ENCODE results near the gene KCNMB2.
"Not testable (repeated sequence)": the region's sequence is repeated elsewhere in the genome, so short reads cannot be mapped to it uniquely, and the experiment has no call there.

KCNMB2 gene

DNA sequence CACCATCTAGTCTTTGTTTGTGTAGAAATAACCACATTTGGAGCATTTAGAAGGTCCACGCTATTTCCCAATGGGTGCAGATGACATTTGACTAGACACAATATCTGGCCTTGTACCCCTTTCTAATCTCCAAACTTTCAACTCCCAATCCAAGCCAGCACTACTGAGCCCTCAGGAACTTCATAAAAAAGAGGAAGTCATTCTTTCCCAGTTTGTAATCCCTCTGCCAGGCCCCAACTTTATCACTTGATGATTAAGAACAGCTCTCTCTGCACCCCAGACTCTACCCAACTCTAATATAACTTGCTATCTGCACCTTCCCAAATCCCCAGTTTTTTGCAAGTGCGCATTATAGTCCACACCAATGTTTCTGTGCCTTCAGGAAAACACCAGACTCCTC lies 170.2 kb downstream of the KCNMB2 start:
- no peak for DNase-seq

- no peak for DNase-seq
These were observed 171.2 kb downstream of the KCNMB2 start for GRCh38 chr3:178707311-178708031.

DNA sequence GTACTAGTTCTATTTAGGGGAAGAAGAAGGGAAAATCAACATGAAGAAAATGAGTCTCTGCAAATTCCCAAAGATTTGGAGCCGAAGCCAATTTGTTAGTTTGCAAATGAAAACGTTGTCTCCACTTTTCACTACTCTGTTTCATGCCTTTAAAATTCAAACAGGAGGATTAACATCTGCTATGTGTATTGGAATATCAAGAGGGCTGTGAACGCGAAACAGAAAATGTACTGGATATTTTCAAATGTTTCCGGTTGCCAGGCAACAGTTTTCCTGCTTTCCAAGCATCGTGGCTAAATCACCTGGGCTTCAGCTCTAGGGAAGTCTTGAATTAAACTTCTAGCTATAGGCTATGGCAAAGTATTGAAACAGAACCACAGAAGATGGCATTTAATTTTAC lies 172.8 kb downstream of the KCNMB2 start:
- no peak for DNase-seq

DNA sequence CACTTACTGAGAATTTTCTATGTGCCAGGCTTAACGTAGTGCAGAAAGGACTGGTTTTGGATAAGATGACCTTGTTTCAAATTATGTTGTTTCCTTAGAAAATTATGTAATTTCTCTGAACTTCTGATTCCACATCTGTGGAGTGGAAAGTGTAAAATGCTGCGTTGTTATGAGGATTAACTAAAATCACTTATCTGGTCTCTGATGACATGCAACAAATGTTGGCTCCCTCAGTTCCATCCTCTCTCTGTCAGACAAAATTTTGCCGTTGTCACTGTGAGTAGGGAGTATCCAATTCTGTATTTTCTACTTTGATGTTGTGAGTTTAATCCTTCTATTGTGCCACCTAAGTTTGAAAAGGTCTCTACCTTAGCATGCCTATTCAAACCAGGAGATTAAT lies 175.5 kb downstream of the KCNMB2 start:
- DNase-seq, result no peak

GRCh38 chr3:178712247-178712646 lies 176.0 kb downstream of the KCNMB2 start:
- no peak for DNase-seq

- DNase-seq, result no peak
These were observed 178.9 kb downstream of the KCNMB2 start for GRCh38 chr3:178714925-178715832.

DNA sequence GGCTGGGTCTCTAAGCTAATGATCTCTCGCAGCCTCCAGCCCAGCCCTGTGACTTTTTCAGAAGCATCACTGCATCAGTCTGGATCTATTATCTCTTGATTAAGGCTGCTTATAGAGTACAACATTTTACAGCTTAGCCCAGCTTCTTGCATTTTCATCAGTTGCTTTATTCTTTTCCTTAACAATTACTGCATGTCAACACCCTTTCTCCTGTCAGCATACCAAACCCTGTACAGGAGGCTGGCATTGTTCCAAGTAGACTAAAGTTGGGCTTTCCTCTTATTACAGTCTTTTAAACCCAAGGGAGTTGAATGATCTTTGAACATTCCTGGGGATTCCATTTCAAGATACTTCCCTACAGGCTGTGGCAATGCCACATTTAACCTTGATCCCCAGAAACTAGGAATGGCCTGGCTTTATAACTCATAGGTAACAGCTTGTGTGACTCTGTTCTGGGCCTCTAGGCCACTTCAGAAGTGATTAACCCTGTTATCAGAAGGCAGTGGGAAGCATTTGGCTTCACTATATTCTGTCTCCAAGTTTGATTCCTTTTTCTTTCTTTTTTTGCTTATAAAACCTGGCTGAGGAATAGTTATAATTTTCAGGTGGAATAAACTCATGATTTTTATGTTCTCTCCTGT lies 182.9 kb downstream of the KCNMB2 start:
- DNase-seq, result no peak

DNA sequence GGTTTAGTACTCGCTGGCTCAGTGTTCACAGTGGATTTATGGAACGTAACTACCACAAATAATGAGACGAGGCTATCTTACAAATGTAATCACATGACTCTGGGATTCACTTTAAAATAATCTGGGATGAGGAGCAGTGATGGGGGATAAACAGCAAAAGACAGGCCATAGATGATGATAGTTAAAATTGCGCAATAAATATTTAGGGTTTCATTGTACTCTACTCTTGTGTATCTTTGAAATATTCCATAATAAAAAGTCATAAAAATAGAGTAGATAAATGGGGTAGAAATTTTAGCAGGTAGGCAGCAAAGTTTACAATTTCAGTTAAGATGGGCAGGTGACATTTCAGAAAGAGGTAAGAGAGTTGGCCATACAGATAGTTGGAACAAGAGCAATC lies 196.6 kb downstream of the KCNMB2 start:
- DNase-seq, result no peak

GRCh38 chr3:178735032-178735674 lies 198.9 kb downstream of the KCNMB2 start:
- DNase-seq, result no peak

GRCh38 chr3:178736300-178736699 lies 200.1 kb downstream of the KCNMB2 start:
- DNase-seq, result no peak

- no peak for DNase-seq
These were observed 203.5 kb downstream of the KCNMB2 start for GRCh38 chr3:178739720-178740119.

DNA sequence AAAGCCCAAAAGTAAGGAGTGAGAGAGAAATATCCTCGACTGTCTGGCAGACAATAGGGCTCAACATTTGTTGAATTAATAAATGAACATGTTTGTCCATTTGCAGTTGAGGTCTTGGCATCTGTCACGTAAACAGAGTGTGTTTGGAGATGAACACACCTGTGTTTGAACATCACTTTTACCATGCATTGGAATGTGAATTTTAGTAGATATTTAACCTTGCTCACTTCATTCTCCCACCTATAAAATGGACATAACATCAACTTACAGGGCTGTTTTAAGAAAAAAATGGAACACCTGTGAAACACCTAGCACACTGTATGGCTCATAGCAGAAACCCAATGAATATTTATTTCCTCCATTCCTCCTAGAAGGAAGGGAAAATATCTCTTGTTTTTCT lies 204.8 kb downstream of the KCNMB2 start:
- no peak for DNase-seq

DNA sequence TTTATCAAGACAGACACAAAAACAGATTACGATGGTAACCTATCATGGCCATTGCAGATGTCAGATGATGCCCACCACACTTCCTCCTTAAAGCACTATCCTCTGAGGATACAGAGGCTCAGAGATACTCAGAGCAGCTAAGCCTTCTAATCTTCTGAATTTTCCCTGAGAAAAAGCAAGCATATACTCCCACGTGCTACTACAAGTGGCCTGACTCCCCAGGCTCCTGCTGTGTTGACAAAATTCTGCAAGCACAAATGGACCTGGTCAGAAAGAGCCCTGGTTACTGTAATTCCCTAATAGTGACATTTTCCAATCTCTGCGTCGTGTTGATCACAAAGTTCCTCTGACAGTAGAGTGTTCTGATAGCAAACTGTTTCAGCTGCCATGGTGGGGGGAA lies 207.1 kb downstream of the KCNMB2 start:
- DNase-seq, result no peak

DNA sequence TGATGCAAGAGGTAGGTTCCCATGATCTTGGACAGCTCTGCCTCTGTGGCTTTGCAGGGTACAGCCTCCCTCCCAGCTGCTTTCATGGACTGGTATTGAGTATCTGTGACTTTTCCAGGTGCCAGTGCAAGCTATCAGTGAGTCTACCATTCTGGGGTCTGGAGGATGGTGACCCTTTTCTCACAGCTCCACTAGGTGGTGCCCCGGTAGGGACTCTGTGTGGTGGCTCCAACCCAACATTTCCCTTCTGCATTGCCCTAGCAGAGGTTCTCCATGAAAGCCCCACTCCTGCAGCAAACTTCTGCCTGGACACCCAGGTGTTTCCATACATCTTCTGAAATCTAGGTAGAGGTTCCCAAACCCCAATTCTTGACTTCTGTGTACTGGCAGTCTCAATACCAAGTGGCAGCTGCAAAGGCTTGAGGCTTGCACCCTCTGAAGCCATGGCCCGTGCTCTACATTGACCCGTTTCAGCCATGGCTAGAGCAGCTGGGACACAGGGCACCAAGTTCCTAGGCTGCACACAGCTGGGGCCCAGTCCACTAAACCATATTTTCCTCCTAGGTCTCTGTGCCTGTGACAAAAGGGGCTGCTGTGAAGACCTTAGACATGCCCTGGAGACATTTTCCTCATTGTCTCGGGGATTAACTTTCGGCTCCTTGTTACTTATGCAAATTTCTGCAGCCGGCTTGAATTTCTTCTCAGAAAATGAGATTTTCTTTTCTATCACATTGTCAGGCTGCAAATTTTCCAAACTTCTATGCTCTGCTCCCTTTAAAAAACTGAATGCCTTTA lies 209.8 kb downstream of the KCNMB2 start:
- DNase-seq, result not testable (repeated sequence)

- no peak for DNase-seq
These were observed 212.6 kb downstream of the KCNMB2 start for GRCh38 chr3:178748874-178749273.

- DNase-seq, result no peak
These were observed 213.2 kb downstream of the KCNMB2 start for GRCh38 chr3:178749471-178749870.

DNA sequence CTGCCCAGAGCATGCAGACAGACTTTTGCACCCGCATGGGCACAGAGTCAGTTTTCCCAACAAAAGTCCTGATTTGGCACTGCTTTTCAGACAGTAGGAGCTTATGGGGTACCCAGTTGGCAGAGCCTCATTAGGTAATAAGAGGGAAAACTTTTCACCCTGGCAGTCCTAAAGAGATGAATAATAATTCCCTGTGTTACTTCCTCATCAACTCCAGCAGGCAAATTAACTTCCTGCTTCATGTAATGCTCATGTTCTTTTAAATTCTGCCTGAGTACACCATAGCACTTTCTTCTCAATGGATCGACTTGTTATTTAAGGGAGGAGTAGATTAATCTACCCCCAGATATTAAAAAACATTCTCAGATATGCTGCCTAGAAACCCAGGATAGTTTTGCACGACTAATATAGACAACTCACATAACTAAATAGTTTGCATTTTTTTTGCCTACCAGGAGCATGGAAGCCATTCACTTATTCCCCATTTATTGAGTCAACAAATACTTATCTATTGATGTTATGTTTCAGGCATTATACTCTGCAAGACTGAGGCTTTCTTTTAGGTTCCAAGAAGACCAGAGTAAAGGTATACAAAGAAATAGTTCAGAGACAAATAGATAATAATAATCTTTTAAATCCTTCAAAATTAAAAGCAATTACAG lies 214.5 kb downstream of the KCNMB2 start:
- peak; percentile 9 for DNase-seq

DNA sequence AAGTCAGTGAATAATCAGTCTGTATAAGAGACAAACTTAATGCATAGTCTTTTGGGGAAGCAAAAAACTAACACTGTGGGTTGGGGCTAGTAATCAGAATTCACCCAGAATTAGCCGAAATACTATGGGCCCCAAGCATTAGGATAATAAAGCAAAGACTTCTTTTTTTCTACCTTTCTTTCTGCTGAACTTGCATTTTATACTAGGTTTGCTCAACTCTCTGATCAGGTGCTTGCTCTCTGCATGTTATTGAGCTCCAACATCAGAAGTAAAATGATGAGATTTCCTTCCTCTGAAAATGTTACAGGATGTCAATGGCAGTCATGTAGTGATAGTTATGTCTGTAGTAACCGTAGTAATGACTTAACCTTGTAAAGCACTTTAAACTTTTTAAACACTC lies 216.6 kb downstream of the KCNMB2 start:
- DNase-seq, result no peak

GRCh38 chr3:178754852-178755510 lies 218.7 kb downstream of the KCNMB2 start:
- DNase-seq, result no peak

DNA sequence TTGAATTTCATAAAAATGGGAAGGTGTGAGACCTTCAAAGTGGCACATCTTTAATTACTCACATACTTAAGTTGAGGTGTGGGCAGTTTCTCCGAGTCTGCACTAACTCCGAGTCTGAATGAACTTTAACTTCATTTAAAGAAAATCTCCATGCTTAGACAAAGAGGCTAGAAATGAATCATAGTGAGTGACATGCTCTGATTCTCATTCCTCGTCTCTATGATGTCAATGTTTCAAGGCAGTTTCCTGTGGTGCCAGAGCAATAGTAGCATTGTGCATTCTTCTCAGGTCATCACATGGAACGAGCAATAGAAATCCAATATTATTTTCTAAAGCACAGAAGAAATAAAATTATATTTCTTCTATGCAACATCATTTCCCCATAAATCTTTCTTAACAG lies 224.8 kb downstream of the KCNMB2 start:
- no peak for DNase-seq

DNA sequence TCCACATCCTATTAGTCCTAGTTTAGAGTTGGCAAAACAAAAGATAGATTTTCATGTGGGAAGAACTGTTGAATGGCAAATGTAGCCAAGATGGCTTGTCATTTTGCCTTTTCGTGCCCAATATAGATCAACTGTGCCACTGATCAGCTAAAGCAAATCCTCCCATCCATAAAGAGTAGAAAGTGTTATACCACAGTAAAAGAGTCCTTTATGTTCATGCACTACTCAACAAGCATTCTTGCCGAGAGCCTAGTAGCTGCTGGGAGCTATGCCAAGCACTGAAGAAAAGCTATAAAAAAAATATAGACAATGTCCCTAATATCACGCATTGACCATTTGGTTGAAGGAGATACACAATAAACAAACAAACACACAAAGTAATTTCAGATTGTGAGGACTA lies 225.2 kb downstream of the KCNMB2 start:
- no peak for DNase-seq
